ENCODE measurements around the gene JMJD6.

GRCh38 chr17:76727745-76728456 is 1.5 kb upstream of the JMJD6 start:
- TF ChIP-seq, protein P1, sequence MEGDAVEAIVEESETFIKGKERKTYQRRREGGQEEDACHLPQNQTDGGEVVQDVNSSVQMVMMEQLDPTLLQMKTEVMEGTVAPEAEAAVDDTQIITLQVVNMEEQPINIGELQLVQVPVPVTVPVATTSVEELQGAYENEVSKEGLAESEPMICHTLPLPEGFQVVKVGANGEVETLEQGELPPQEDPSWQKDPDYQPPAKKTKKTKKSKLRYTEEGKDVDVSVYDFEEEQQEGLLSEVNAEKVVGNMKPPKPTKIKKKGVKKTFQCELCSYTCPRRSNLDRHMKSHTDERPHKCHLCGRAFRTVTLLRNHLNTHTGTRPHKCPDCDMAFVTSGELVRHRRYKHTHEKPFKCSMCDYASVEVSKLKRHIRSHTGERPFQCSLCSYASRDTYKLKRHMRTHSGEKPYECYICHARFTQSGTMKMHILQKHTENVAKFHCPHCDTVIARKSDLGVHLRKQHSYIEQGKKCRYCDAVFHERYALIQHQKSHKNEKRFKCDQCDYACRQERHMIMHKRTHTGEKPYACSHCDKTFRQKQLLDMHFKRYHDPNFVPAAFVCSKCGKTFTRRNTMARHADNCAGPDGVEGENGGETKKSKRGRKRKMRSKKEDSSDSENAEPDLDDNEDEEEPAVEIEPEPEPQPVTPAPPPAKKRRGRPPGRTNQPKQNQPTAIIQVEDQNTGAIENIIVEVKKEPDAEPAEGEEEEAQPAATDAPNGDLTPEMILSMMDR (IDR thresholded peaks at IDR 0.05; ENCODE audit: low read length) = no peak
- no peak for TF ChIP-seq EZH2 (IDR thresholded peaks at IDR 0.05; ENCODE audit: borderline replicate concordance, low read length)
